Liver (tissue), 9 donors: Measurements from ENCODE around the gene CHTOP. TPM values are rescaled to one million over a fixed set of nuclear protein-coding genes. Genes with fewer than 3 reads are reported as not detected.

ENCODE experiments used
- DNase-seq: peaks from one replicate; pipeline ENCODE4 v3.0.0-alpha.2; 2017; ENCODE audit warnings: low spot score
- H3K27ac ChIP-seq, 2 donors: one replicate each; pipeline ENCODE4 v1.7.0; 2013; ENCODE audit warnings: inconsistent platforms in 2 of 2, low read length in 2 of 2, control low read depth in 1 of 2, low read depth in 1 of 2, mild to moderate bottlenecking in 1 of 2
- H3K27me3 ChIP-seq, 4 donors: one replicate each; pipeline versions ENCODE4 v1.6.1 to v1.7.0; 2013; ENCODE audit warnings: low read length in 3 of 4, inconsistent platforms in 1 of 4, mild to moderate bottlenecking in 1 of 4, moderate library complexity in 1 of 4; ENCODE audit not compliant: control insufficient read depth in 4 of 4, insufficient read depth in 4 of 4
- H3K36me3 ChIP-seq, 4 donors: one replicate each; pipeline versions ENCODE4 v1.6.1 to v1.7.0; 2013; ENCODE audit warnings: low read length in 3 of 4, mild to moderate bottlenecking in 3 of 4, low read depth in 1 of 4, moderate library complexity in 1 of 4; ENCODE audit not compliant: control insufficient read depth in 4 of 4, insufficient read depth in 3 of 4
- H3K4me1 ChIP-seq, 4 donors: one replicate each; pipeline versions ENCODE4 v1.6.1 to v1.7.0; 2013; ENCODE audit warnings: low read length in 3 of 4, mild to moderate bottlenecking in 3 of 4, moderate library complexity in 1 of 4; ENCODE audit not compliant: control insufficient read depth in 4 of 4, insufficient read depth in 4 of 4
- H3K4me3 ChIP-seq, 3 donors: one replicate each; pipeline versions ENCODE4 v1.6.1 to v1.7.0; 2013; ENCODE audit warnings: low read length in 3 of 3, control low read depth in 1 of 3, low read depth in 1 of 3, mild to moderate bottlenecking in 1 of 3
- H3K9ac ChIP-seq, 2 donors: one replicate each; pipeline ENCODE4 v1.7.0; 2013; ENCODE audit warnings: low read length in 2 of 2, mild to moderate bottlenecking in 2 of 2, moderate library complexity in 2 of 2, control low read depth in 1 of 2, low read depth in 1 of 2
- H3K9me3 ChIP-seq, 4 donors: one replicate each; pipeline versions ENCODE4 v1.6.1 to v1.7.0; 2013; ENCODE audit warnings: low read length in 3 of 4; ENCODE audit not compliant: control insufficient read depth in 4 of 4
- EGR1 ChIP-seq, 2 donors: IDR thresholded peaks; 2 replicates each; pipeline ENCODE4 v1.6.1; 2016 to 2018; ENCODE audit warnings: antibody characterized with exemption in 2 of 2, low read depth in 2 of 2
- FOXA1 ChIP-seq: IDR thresholded peaks from 2 replicates; pipeline ENCODE4 v1.6.1; 2016; ENCODE audit warnings: antibody characterized with exemption
- FOXA2 ChIP-seq: IDR thresholded peaks from 2 replicates; pipeline ENCODE4 v1.6.1; 2016; ENCODE audit warnings: antibody characterized with exemption
- GABPA ChIP-seq, 2 donors: IDR thresholded peaks in 1 of 2; conservative IDR thresholded peaks in 1 of 2; 2 replicates each; pipeline ENCODE4 v1.6.1; 2016; ENCODE audit warnings: antibody characterized with exemption in 2 of 2, mild to moderate bottlenecking in 1 of 2, moderate library complexity in 1 of 2
- HNF4G ChIP-seq: IDR thresholded peaks from 2 replicates; pipeline ENCODE4 v1.6.1; 2016; ENCODE audit warnings: antibody characterized with exemption
- JUND ChIP-seq, 2 donors: IDR thresholded peaks; 2 replicates each; pipeline ENCODE4 v1.6.1; 2016; ENCODE audit warnings: antibody characterized with exemption in 2 of 2
- NR2F2 ChIP-seq: IDR thresholded peaks from 2 replicates; pipeline ENCODE4 v1.6.1; 2016; ENCODE audit warnings: antibody characterized with exemption
- RAD21 ChIP-seq, 2 donors: IDR thresholded peaks; 2 replicates each; pipeline ENCODE4 v1.6.1; 2016; ENCODE audit warnings: antibody characterized with exemption in 2 of 2, mild to moderate bottlenecking in 2 of 2
- RXRA ChIP-seq, 2 donors: IDR thresholded peaks; 2 replicates each; pipeline ENCODE4 v1.6.1; 2017 to 2018; ENCODE audit warnings: antibody characterized with exemption in 2 of 2, mild to moderate bottlenecking in 1 of 2
- SP1 ChIP-seq: IDR thresholded peaks from 2 replicates; pipeline ENCODE4 v1.6.1; 2018; ENCODE audit warnings: antibody characterized with exemption, mild to moderate bottlenecking
- TAF1 ChIP-seq: conservative IDR thresholded peaks from 2 replicates; pipeline ENCODE4 v1.6.1; 2016; ENCODE audit warnings: antibody characterized with exemption, mild to moderate bottlenecking
- YY1 ChIP-seq: IDR thresholded peaks from 2 replicates; pipeline ENCODE4 v1.6.1; 2016; ENCODE audit warnings: antibody characterized with exemption, mild to moderate bottlenecking
- WGBS: extraction: QIAGEN DNeasy Blood & Tissue Kit; methylation state at CpG from one replicate; pipeline ENCODE4 v1.1.7; 2013; 5-methylcytosine and 5-hydroxymethylcytosine counted together
- polyA plus RNA-seq, 2 donors: library from polyadenylated mRNA; stranded (reverse) in 1 of 2; unstranded in 1 of 2; fragments of 200-250 nt in 1 of 2; fragments of >200 nt in 1 of 2; fragmentation: Nextera tagmentation in 1 of 2; extraction: Ambion mirVana in 1 of 2; gene quantifications; one replicate each; pipeline versions ENCODE4 v1.2.1 to v1.2.3, GENCODE V29; 2013 to 2015
- total RNA-seq, 2 donors: library from RNA; depleted of rRNA; stranded (reverse); fragments of >200 nt; gene quantifications; one replicate each; pipeline ENCODE4 v1.2.3, GENCODE V29; 2014
- TF ChIP-seq, protein P1 (sequence below): fragments of 150-350 bp; IDR thresholded peaks from 2 replicates; pipeline ENCODE4 v1.5.1; 2017; ENCODE audit warnings: improper control_type of control experiment, low read depth, low read length; ENCODE audit not compliant: missing input control
- TF ChIP-seq, protein P2 (sequence below): IDR thresholded peaks from 2 replicates; pipeline ENCODE4 v1.6.1; 2016; ENCODE audit warnings: antibody characterized with exemption
- TF ChIP-seq, protein P3 (sequence below): IDR thresholded peaks from 2 replicates; pipeline ENCODE4 v1.6.1; 2016; ENCODE audit warnings: antibody characterized with exemption, mild to moderate bottlenecking
- TF ChIP-seq, protein P4 (sequence below): IDR thresholded peaks from 2 replicates; pipeline ENCODE4 v1.6.1; 2016; ENCODE audit warnings: antibody characterized with exemption
- TF ChIP-seq, protein P5 (sequence below): IDR thresholded peaks from 2 replicates; pipeline ENCODE4 v1.6.1; 2016; ENCODE audit warnings: antibody characterized with exemption
- donor health status: healthy.
- donor health status: healthy.
- donor health status: healthy.
- donor health status: healthy.
- donor health status: healthy.

The CHTOP gene
- total and polyA plus RNA-seq, 4 donors, result 16.4 to 30.9 (median 24.3) TPM

DNA sequence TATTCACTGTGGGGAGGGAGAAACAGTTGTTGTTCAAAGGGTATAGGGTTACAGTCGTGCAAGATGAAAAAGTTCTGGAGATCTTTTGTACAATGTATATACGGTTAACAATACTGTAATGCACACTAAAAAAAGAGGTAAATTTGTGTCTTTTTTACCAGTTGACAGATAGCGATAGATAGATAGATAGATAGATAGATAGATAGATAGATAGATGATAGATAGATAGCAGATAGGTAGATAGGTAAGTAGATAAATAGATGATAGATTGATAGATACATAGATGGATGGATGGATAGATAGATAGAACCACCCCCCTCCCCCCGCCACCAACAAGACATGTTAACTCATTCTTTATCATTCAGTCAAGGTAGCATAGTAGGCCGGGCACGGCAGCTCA is 31.1 kb upstream of the CHTOP start:
- H3K27me3 ChIP-seq, result no peaks in the 10 kb centered on the region
- H3K4me1 ChIP-seq, result no peaks in the 10 kb centered on the region
- H3K9ac ChIP-seq, result no peak overlapping the region
- TF ChIP-seq, protein P1, sequence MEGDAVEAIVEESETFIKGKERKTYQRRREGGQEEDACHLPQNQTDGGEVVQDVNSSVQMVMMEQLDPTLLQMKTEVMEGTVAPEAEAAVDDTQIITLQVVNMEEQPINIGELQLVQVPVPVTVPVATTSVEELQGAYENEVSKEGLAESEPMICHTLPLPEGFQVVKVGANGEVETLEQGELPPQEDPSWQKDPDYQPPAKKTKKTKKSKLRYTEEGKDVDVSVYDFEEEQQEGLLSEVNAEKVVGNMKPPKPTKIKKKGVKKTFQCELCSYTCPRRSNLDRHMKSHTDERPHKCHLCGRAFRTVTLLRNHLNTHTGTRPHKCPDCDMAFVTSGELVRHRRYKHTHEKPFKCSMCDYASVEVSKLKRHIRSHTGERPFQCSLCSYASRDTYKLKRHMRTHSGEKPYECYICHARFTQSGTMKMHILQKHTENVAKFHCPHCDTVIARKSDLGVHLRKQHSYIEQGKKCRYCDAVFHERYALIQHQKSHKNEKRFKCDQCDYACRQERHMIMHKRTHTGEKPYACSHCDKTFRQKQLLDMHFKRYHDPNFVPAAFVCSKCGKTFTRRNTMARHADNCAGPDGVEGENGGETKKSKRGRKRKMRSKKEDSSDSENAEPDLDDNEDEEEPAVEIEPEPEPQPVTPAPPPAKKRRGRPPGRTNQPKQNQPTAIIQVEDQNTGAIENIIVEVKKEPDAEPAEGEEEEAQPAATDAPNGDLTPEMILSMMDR, result no peak
- TF ChIP-seq GABPA (IDR thresholded peaks at IDR 0.05 in 1 of 2, conservative IDR thresholded peaks at IDR 0.05 in 1 of 2) (no peak), HNF4G (no peak), RXRA (IDR thresholded peaks at IDR 0.05) (no peak), JUND (IDR thresholded peaks at IDR 0.05) (no peak), FOXA2 (no peak), YY1 (no peak), SP1 (no peak), TAF1 (no peak), EGR1 (IDR thresholded peaks at IDR 0.05; ENCODE audit: low read depth in 2 of 2) (no peak), RAD21 (IDR thresholded peaks at IDR 0.05) (no peak), NR2F2 (no peak), FOXA1 (no peak)
- TF ChIP-seq, protein P2, sequence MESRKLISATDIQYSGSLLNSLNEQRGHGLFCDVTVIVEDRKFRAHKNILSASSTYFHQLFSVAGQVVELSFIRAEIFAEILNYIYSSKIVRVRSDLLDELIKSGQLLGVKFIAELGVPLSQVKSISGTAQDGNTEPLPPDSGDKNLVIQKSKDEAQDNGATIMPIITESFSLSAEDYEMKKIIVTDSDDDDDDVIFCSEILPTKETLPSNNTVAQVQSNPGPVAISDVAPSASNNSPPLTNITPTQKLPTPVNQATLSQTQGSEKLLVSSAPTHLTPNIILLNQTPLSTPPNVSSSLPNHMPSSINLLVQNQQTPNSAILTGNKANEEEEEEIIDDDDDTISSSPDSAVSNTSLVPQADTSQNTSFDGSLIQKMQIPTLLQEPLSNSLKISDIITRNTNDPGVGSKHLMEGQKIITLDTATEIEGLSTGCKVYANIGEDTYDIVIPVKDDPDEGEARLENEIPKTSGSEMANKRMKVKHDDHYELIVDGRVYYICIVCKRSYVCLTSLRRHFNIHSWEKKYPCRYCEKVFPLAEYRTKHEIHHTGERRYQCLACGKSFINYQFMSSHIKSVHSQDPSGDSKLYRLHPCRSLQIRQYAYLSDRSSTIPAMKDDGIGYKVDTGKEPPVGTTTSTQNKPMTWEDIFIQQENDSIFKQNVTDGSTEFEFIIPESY, result no peak
- TF ChIP-seq, protein P3, sequence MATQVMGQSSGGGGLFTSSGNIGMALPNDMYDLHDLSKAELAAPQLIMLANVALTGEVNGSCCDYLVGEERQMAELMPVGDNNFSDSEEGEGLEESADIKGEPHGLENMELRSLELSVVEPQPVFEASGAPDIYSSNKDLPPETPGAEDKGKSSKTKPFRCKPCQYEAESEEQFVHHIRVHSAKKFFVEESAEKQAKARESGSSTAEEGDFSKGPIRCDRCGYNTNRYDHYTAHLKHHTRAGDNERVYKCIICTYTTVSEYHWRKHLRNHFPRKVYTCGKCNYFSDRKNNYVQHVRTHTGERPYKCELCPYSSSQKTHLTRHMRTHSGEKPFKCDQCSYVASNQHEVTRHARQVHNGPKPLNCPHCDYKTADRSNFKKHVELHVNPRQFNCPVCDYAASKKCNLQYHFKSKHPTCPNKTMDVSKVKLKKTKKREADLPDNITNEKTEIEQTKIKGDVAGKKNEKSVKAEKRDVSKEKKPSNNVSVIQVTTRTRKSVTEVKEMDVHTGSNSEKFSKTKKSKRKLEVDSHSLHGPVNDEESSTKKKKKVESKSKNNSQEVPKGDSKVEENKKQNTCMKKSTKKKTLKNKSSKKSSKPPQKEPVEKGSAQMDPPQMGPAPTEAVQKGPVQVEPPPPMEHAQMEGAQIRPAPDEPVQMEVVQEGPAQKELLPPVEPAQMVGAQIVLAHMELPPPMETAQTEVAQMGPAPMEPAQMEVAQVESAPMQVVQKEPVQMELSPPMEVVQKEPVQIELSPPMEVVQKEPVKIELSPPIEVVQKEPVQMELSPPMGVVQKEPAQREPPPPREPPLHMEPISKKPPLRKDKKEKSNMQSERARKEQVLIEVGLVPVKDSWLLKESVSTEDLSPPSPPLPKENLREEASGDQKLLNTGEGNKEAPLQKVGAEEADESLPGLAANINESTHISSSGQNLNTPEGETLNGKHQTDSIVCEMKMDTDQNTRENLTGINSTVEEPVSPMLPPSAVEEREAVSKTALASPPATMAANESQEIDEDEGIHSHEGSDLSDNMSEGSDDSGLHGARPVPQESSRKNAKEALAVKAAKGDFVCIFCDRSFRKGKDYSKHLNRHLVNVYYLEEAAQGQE, result no peak
- TF ChIP-seq, protein P4, sequence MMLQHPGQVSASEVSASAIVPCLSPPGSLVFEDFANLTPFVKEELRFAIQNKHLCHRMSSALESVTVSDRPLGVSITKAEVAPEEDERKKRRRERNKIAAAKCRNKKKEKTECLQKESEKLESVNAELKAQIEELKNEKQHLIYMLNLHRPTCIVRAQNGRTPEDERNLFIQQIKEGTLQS, result no peak
- TF ChIP-seq, protein P5, sequence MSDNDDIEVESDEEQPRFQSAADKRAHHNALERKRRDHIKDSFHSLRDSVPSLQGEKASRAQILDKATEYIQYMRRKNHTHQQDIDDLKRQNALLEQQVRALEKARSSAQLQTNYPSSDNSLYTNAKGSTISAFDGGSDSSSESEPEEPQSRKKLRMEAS, result no peak
- H3K27ac ChIP-seq, result no peak overlapping the region
- 93% methylated on average over 6 of the region's 6 CpGs for WGBS
- no peak overlapping the region for H3K4me3 ChIP-seq
- no peaks in the 10 kb centered on the region for H3K9me3 ChIP-seq
- DNase-seq, result no peak
- H3K36me3 ChIP-seq, result peaks cover 0 to 10% (median 5%) of the 10 kb centered on the region in 4 donors

DNA sequence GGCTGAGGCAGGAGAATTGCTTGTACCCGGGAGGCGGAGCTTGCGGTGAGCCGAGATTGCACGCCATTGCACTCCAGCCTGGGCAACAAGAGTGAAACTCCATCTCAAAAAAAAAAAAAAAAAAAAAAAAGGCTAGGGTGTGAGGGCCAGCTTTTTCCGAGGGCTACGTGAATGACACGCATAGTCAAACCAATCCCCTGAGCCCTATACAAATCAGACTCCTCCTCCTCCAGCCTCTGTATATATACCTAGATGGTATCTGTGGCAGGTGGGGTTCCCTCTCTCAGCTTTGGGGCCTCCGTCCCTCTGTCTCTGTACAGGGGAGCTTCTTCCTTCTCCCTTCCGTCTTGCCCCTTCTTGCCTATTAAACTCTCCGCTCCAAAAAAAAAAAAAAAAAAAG is 27.7 kb upstream of the CHTOP start:
- peaks cover 0 to 10% (median 5%) of the 10 kb centered on the region in 4 donors for H3K36me3 ChIP-seq
- peaks cover 7 to 26% (median 21%) of the 10 kb centered on the region in 4 donors for H3K4me1 ChIP-seq
- H3K27me3 ChIP-seq, result no peaks in the 10 kb centered on the region
- no peak for DNase-seq
- 95% methylated on average over 11 of the region's 11 CpGs for WGBS
- no peaks in the 10 kb centered on the region for H3K9me3 ChIP-seq
- H3K4me3 ChIP-seq, result no peak overlapping the region
- H3K9ac ChIP-seq, result no peak overlapping the region
- no peak overlapping the region for H3K27ac ChIP-seq
- no peak for TF ChIP-seq NR2F2
- TF ChIP-seq, protein P2, result no peak
- TF ChIP-seq, protein P3, result no peak
- no peak for TF ChIP-seq FOXA2
- no peak for TF ChIP-seq HNF4G
- TF ChIP-seq, protein P4, result no peak
- no peak for TF ChIP-seq RAD21 (IDR thresholded peaks at IDR 0.05)
- TF ChIP-seq SP1, result no peak
